HG03575 (cell line): Measurements from ENCODE around the gene ABCF2.

Experiments
- ATAC-seq: cut with Tn5 transposase; IDR thresholded peaks from one replicate; pipeline ENCODE4 v1.9.1; 2021; ENCODE audit not compliant: unreplicated experiment, insufficient number of reproducible peaks, low FRiP score; ENCODE audit errors: extremely low read depth

ABCF2 gene

DNA sequence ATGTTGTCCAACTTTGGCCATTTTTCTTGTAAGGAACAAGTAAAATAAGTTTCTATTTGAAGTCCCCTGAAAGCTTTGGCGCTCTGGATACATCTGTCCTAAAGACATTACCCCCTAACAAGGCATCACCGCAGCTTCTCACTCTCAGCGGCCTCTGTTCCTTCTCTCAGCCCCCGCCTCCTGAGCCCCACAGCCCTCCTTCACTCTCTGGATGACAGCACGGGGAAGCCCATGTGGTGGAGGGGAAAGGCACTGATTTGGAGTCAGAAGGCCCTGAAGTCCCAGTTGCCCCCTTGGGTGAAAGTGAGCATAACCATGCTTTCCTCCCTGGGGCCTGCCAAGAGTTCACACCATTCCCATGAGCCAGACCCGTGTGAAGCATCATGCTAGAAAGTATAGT, 21.3 kb downstream of the ABCF2 start:
- ATAC-seq, result no peak

DNA sequence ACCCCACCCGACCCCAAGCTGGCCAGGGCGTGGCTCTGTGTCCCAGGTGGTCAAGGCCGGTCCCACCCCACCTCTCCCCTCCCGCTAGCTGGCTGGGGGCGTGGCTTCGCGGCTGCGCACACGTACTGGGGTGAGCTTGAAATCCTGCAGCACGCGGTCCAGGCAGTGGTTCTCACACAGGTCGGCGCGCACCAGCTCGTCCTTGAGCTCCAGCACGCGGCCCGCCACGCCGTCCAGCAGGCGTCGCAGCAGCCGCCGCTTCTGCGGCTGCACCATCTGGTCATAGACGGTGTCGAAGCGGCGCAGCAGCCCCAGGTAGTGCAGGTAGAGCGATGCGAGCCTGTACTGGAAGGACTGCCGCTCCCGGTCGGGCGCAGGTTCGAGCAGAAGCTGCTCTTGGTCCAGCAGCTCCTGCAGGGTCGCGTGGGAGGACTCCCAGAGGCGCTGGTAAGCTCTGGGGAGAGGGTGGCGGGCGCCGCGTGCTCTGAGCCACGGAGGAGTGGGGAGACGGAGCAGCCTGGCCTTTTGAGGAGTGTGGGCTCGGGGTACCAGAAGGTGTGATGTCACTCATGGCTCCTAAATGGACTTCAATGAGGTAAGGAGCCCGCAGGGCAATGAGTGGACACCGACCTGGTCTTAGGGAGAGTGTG, 22.5 kb downstream of the ABCF2 start:
- ATAC-seq, result no peak

- no peak for ATAC-seq
These were observed 24.2 kb downstream of the ABCF2 start for GRCh38 chr7:151202836-151203235.

GRCh38 chr7:151201751-151202150, 25.3 kb downstream of the ABCF2 start:
- no peak for ATAC-seq

GRCh38 chr7:151201344-151201743, 25.7 kb downstream of the ABCF2 start:
- ATAC-seq, result no peak

- no peak for ATAC-seq
These were observed 27.8 kb downstream of the ABCF2 start for GRCh38 chr7:151198945-151199848.

- ATAC-seq, result no peak
These were observed 29.1 kb downstream of the ABCF2 start for GRCh38 chr7:151197932-151198331.

DNA sequence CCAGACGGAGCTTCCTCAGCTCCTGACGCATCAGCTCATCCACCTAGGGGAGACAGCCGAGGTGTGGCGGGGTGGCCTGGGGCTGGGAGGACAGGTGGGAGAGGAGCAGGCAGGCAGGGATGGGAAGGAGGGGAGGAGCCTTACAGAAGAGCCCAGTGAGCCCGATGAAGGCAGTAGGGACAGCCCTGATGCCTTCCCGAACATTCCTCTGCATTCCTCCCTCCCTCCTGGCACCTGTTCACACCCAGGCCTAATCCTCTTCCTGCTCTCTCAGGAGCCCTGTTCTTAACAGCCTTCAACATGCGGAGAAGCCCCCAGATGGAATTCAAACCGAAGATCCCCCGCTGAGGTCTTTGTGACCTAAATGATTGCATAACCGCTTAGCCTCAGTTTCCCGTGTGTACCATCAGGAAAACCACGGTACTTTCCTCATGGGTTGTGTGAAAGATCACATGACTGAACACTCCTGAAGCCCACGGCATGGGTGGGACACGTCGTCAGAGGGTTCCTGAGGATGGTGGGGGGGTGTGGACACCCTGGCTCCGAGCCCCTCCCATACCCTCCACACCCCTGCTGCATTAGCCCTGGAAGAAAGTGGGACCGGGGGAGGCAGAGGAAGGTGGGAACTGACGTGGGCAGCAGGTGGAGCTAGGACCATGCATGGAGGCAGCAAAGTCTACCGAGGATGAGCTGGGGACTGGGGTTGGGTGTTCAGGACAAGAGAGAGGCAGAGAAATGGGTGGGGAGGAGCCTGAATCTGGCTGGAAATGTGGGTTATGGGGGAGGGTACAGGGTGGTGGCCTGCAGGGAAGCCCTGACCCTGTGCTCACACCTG, 31.2 kb downstream of the ABCF2 start:
- no peak for ATAC-seq

DNA sequence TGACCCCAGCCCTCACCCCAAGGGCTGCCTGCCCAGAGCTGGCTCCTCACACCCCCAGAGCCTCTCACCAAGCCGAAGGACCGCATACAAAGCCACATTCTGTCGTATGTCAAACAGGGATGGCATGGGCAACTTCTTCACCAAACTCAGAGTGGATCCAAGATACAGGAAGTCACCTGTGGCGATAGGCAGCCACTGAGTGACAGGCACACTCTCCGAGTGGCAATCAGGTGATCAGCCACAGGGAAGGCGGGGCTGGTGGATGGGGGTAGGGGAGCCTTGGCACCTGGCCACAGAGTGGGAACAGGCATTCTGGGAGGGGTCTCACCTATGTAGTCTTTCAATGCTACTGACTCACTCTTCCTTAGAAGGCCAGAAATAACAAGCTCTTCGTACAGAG, 32.8 kb downstream of the ABCF2 start:
- no peak for ATAC-seq

- ATAC-seq, result no peak
These were observed 33.6 kb downstream of the ABCF2 start for GRCh38 chr7:151193203-151193978.

GRCh38 chr7:151192002-151192539, 34.9 kb downstream of the ABCF2 start:
- no peak for ATAC-seq

DNA sequence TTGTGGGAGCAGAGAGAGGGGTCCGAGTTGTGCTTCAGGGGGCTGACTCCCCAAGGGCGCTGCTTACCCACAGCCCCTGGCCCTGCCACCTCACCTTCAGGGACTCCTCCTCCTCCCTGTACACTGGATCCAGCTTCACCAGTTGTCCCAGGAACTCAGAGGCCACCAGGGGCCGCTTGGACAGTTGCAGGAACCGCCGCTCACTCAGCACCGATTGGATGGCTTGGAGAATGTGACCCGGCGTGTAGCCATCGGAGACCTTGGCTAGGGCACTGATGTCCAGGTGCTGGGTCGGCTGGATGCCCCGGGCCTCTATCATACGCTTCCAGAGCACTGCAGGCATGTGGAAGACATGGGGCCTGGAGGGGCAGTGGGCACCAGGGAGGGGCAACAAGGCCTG, 35.5 kb downstream of the ABCF2 start:
- ATAC-seq, result no peak

GRCh38 chr7:151189038-151189437, 38.0 kb downstream of the ABCF2 start:
- ATAC-seq, result no peak

- ATAC-seq, result no peak
These were observed 38.8 kb downstream of the ABCF2 start for GRCh38 chr7:151188252-151188542.

GRCh38 chr7:151187409-151188251, 39.4 kb downstream of the ABCF2 start:
- ATAC-seq, result no peak

DNA sequence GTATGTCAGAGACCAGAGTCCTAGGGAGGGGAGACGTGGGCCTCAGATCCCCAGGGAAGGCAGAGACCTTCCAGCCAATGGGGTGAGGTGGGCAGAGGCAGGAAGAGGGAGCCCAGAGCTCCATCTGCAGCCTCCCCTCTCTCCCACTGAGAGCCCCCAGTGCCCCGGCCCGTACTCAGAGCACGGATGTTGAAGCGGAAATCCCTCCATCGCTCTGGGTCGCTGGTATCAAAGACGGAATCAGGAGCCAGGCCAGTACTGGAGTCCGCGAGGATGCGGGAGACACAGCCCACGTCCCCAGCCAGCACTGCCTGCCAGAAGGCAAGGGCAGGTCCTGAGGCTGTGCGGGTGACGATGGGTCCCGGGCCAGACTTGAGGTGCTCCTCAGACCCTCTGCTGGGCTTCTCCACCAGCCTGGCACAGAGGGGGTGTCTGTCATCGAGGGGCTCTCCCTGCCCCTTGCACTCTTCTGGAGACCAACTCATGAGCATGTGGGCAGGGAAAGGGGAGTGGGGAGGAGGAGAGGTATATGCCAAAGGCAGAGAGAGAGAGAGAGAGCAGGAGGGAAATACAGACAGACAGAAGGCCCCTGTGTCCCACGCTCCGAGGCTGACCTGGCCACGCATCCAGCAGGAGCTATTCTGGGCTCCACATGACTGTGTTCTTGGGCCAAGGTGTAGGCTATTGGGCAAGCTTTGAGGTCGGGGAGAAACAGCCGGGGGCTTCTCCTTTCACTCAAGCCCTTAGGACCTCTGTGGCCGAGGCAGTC, 40.2 kb downstream of the ABCF2 start, which contains the start of gene ASB10:
Gene ASB10, minus strand, starts transcription at position 611 of the 769 bp plus-strand sequence. Its CDS starts 120 bp downstream, at position 491.
- ATAC-seq, result no peak
